HCT116 (cell line): ENCODE data around the gene FASLG. TPM values are rescaled to one million over a fixed set of nuclear protein-coding genes. Genes with fewer than 3 reads are reported as not detected.

ENCODE experiments used
- ATAC-seq: fragments of 200-7000 bp; cut with Tn5 transposase; 2 replicates; pipeline ENCODE4 v1.9.1; 2020; ENCODE audit warnings: mild to moderate bottlenecking, moderate library complexity
- BruUV-seq: library from RNA; stranded (reverse); fragments of 400-500 nt; replicated peaks from 2 replicates; lab custom pipeline; 2021; lab: Mats Ljungman, UMichigan
- CTCF ChIA-PET: fragments of 300-600 bp; sonication (Branson Sonifier 250); formaldehyde crosslinking; loops from one replicate; lab custom pipeline; 2021; ENCODE audit warnings: antibody characterized with exemption; lab: Charles Lee
- POLR2A ChIA-PET: fragments of 300-600, 350-600 bp; sonication (Branson Sonifier 250); formaldehyde crosslinking; loops from one replicate; lab custom pipeline; 2021; ENCODE audit warnings: antibody characterized with exemption; lab: Charles Lee
- RAD21 ChIA-PET, 2 experiments: fragments of 300-600 bp; sonication (Branson Sonifier 250); formaldehyde crosslinking; loops; one replicate each; lab custom pipeline; 2023; ENCODE audit warnings: low total read pairs in 2 of 2; ENCODE audit not compliant: uncharacterized antibody in 2 of 2, unreplicated experiment in 2 of 2, low non-redundant PET in 1 of 2; lab: Charles Lee
- DNase-seq: peaks from one replicate; pipeline ENCODE4 v3.0.0-alpha.2; 2010; ENCODE audit warnings: low read depth, low spot score
- H2AFZ ChIP-seq: fragments of 200-600 bp; shearing (Covaris generic), sonication (generic); 2 replicates; pipeline ENCODE4 v1.6.1; 2017; ENCODE audit warnings: low read depth, mixed run types, mixed read lengths, antibody characterized with exemption, low read length; ENCODE audit not compliant: poor library complexity, severe bottlenecking
- H3K27ac ChIP-seq: 2 replicates; pipeline ENCODE4 v1.5.1; 2012; ENCODE audit warnings: low read depth, low read length
- H3K27me3 ChIP-seq: fragments of 200-600 bp; sonication (generic); 2 replicates; pipeline ENCODE4 v1.6.1; 2016; ENCODE audit warnings: mixed run types, low read length, mixed read lengths; ENCODE audit not compliant: insufficient read depth
- H3K36me3 ChIP-seq, 2 experiments: fragments of 200-500 bp in 1 of 2; fragments of 200-600 bp in 1 of 2; sonication (Bioruptor generic) in 1 of 2; sonication (generic) in 1 of 2; 2 replicates each; pipeline versions ENCODE4 v1.5.1 to v1.6.1; 2014 to 2016; ENCODE audit warnings: low read length in 2 of 2, inconsistent platforms in 1 of 2, mixed read lengths in 1 of 2, mixed run types in 1 of 2; ENCODE audit not compliant: insufficient read depth in 2 of 2, control insufficient read depth in 1 of 2
- H3K4me1 ChIP-seq, 2 experiments: fragments of 200-600 bp in 1 of 2; sonication (generic) in 1 of 2; 2 replicates each; pipeline versions ENCODE4 v1.5.1 to v1.6.1; 2012 to 2017; ENCODE audit warnings: low read length in 2 of 2, inconsistent platforms in 1 of 2, mild to moderate bottlenecking in 1 of 2, mixed read lengths in 1 of 2, mixed run types in 1 of 2, moderate library complexity in 1 of 2; ENCODE audit not compliant: insufficient read depth in 2 of 2, control insufficient read depth in 1 of 2
- H3K4me2 ChIP-seq: fragments of 200-600 bp; sonication (generic); 2 replicates; pipeline ENCODE4 v1.6.1; 2017; ENCODE audit warnings: mixed run types, low read length, mixed read lengths
- H3K4me3 ChIP-seq, 2 experiments: fragments of 200-600 bp in 1 of 2; sonication (generic) in 1 of 2; replicated peaks in 1 of 2; 2 replicates each; pipeline ENCODE4 v1.5.1; 2011 to 2016; ENCODE audit warnings: low read length in 2 of 2, control low read depth in 1 of 2, low read depth in 1 of 2, mild to moderate bottlenecking in 1 of 2, mixed read lengths in 1 of 2, mixed run types in 1 of 2
- H3K79me2 ChIP-seq: fragments of 200-600 bp; sonication (generic); 2 replicates; pipeline ENCODE4 v1.6.1; 2017; ENCODE audit warnings: mild to moderate bottlenecking, mixed run types, low read length, moderate library complexity, mixed read lengths; ENCODE audit not compliant: insufficient read depth
- H3K9ac ChIP-seq: fragments of 200-600 bp; sonication (generic); 2 replicates; pipeline ENCODE4 v1.6.1; 2016; ENCODE audit warnings: low read length, mixed read lengths
- H3K9me2 ChIP-seq: fragments of 200-600 bp; sonication (generic), shearing (Covaris generic); 2 replicates; pipeline ENCODE4 v1.6.1; 2017; ENCODE audit warnings: mixed run types, mild to moderate bottlenecking, moderate library complexity; ENCODE audit not compliant: insufficient read depth
- H3K9me3 ChIP-seq, 2 experiments: fragments of 200-500 bp in 1 of 2; fragments of 200-600 bp in 1 of 2; sonication (Bioruptor generic) in 1 of 2; sonication (generic) in 1 of 2; 2 replicates each; pipeline ENCODE4 v1.6.1; 2014 to 2017; ENCODE audit warnings: low read length in 2 of 2, mixed read lengths in 2 of 2, inconsistent platforms in 1 of 2, low read depth in 1 of 2, mild to moderate bottlenecking in 1 of 2, mixed run types in 1 of 2, moderate library complexity in 1 of 2; ENCODE audit not compliant: control insufficient read depth in 1 of 2, insufficient read depth in 1 of 2
- H4K20me1 ChIP-seq: fragments of 200-600 bp; sonication (generic), shearing (Covaris generic); 2 replicates; pipeline ENCODE4 v1.6.1; 2017; ENCODE audit warnings: mixed run types, mild to moderate bottlenecking, moderate library complexity; ENCODE audit not compliant: insufficient read depth
- ATF3 ChIP-seq: IDR thresholded peaks from 2 replicates; pipeline ENCODE4 v1.6.1; 2012
- CBX3 ChIP-seq: IDR thresholded peaks from 2 replicates; pipeline ENCODE4 v1.6.1; 2012; ENCODE audit warnings: low read depth
- CTCF ChIP-seq, 3 experiments: fragments of 200-600 bp in 1 of 3; sonication (generic) in 1 of 3; IDR thresholded peaks in 2 of 3; conservative IDR thresholded peaks in 1 of 3; 2 replicates each; pipeline ENCODE4 v1.5.1; 2012 to 2017; ENCODE audit warnings: low read depth in 2 of 3, low read length in 2 of 3, antibody characterized with exemption in 1 of 3, borderline replicate concordance in 1 of 3, control low read depth in 1 of 3, mild to moderate bottlenecking in 1 of 3, mixed read lengths in 1 of 3, mixed run types in 1 of 3, moderate library complexity in 1 of 3; ENCODE audit not compliant: insufficient read depth in 1 of 3
- EGR1 ChIP-seq: IDR thresholded peaks from 2 replicates; pipeline ENCODE4 v1.6.1; 2012; ENCODE audit warnings: low read depth
- ELF1 ChIP-seq: IDR thresholded peaks from 2 replicates; pipeline ENCODE4 v1.6.1; 2012; ENCODE audit warnings: low read depth, borderline replicate concordance
- JUND ChIP-seq: IDR thresholded peaks from 2 replicates; pipeline ENCODE4 v1.6.1; 2012
- MAX ChIP-seq: IDR thresholded peaks from 2 replicates; pipeline ENCODE4 v1.6.1; 2012
- POLR2A ChIP-seq: IDR thresholded peaks from 2 replicates; pipeline ENCODE4 v1.7.0; 2011; ENCODE audit warnings: borderline replicate concordance; ENCODE audit not compliant: insufficient read depth, insufficient read length; ENCODE audit errors: extremely low read depth
- RAD21 ChIP-seq: IDR thresholded peaks from 2 replicates; pipeline ENCODE4 v1.6.1; 2012; ENCODE audit warnings: low read depth, mild to moderate bottlenecking
- SIN3A ChIP-seq: IDR thresholded peaks from 2 replicates; pipeline ENCODE4 v1.6.1; 2012; ENCODE audit warnings: low read depth
- TCF7L2 ChIP-seq: IDR thresholded peaks from 2 replicates; pipeline ENCODE4 v1.7.0; 2011; ENCODE audit warnings: borderline replicate concordance, inconsistent platforms; ENCODE audit not compliant: insufficient read depth, insufficient read length; ENCODE audit errors: extremely low read depth
- YY1 ChIP-seq: IDR thresholded peaks from 2 replicates; pipeline ENCODE4 v1.6.1; 2011; ENCODE audit warnings: low read length, low read depth, moderate library complexity, mild to moderate bottlenecking; ENCODE audit not compliant: insufficient replicate concordance; ENCODE audit errors: extremely low read depth
- ZFX ChIP-seq: fragments of 450-650 bp; IDR thresholded peaks from 2 replicates; pipeline ENCODE4 v1.6.1; 2017
- intact Hi-C: fragments of 100-400 bp; cut with micrococcal nuclease; formaldehyde crosslinking; loops from 2 replicates; pipeline ENCODE4 v1.10.0; 2022
- total RNA-seq: library from RNA; stranded (reverse); gene quantifications from one replicate; pipeline ENCODE4 v1.2.1, GENCODE V29; 2021; ENCODE audit not compliant: unreplicated experiment

Gene FASLG
- total RNA-seq, 1 experiment from 2014 or later = not detected

- Histone ChIP-seq H3K27ac (no peak overlapping the region), H3K4me3 (no peak overlapping the region), H3K4me2 (no peak overlapping the region), H2AFZ (no peak overlapping the region), H3K9me2 (no peaks in the 10 kb centered on the region), H3K4me1 (peaks cover 0 to 17% of the 10 kb centered on the region in 2 experiments; a peak in 2 of 4 replicates), H3K9me3 (no peaks in the 10 kb centered on the region), H3K36me3 (no peaks in the 10 kb centered on the region), H4K20me1 (no peaks in the 10 kb centered on the region), H3K79me2 (no peaks in the 10 kb centered on the region), H3K9ac (no peak overlapping the region), H3K27me3 (no peaks in the 10 kb centered on the region)
- ChIA-PET POLR2A (no interaction called here), CTCF (interaction anchor here (0.6 kb wide), 1 partner anchor 302 kb away, joined by 3 read pairs; no protein-coding TSS in a partner anchor), RAD21 (no interaction called here)
- no peak for ATAC-seq
- TF ChIP-seq JUND (no peak), ATF3 (no peak), YY1 (no peak), EGR1 (no peak), CBX3 (no peak), MAX (no peak), CTCF (IDR thresholded peaks at IDR 0.05 in 2 of 3, conservative IDR thresholded peaks at IDR 0.05 in 1 of 3; ENCODE audit: borderline replicate concordance in 1 of 3, insufficient read depth in 1 of 3, low read depth in 2 of 3, low read length in 2 of 3) (no peak), TCF7L2 (no peak), ZFX (no peak), SIN3A (no peak), RAD21 (no peak), POLR2A (no peak), ELF1 (no peak)
- no peak for DNase-seq
- intact Hi-C loops = no loop called here
- no TSS peak for BruUV-seq
These were observed 1.3 kb upstream of the FASLG start for GRCh38 chr1:172657586-172657985.
